ENCODE data around the gene HTR7. TPM values are rescaled to one million over a fixed set of nuclear protein-coding genes. Genes with fewer than 3 reads are reported as not detected.
A peak's percentile ranks its signal among the peaks of the same experiment; 100 is the strongest.

Gene HTR7
- polyA plus RNA-seq, 1 donor (not counting 4 experiments of a cell fraction or from before 2014, with no cell fraction given) = 12.2 TPM

DNA sequence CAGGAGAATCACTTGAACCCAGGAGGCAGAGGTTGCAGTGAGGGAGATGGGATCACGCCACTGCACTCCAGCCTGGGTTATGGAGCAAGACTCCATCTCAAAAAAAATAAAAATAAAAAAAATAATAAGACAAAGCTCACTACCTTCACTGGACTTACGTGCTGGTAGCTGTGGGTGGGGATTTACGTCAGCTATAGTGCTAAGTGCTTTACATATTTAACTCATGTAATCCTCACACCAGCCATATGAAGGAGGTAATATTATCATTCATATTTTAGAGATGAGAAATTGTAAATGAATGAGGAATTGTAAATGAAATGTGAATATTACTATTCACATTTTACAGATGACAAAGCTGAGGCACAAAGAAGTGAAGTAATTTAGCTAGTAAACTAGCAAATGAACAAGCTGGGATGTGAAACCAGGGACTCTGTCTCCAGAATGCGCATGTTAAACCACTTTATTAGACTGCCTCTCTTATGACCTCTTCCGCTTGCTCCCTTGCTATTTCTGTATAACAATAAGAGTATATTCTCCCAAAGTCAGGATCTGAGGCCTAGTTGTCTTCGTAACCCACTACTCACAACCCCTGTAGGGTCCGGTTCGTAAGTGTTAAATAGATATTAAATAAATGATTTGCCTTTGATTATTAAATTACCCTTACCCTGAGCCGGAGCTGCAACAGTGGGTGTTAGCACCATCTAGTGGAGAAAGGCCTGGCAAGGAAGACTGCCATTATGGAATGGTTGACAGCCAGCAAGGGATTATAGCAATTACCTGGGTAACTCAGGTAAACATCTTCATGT, 70.2 kb downstream of the HTR7 start:
- Histone ChIP-seq H3K9me3 (ENCODE audit: control insufficient read depth, low read depth, low read length) (no peaks in the 10 kb centered on the region), H3K36me3 (ENCODE audit: control insufficient read depth in 2 of 2, extremely low read depth in 1 of 2, insufficient read depth in 2 of 2, low read length in 2 of 2) (no peaks in the 10 kb centered on the region), H2AFZ (ENCODE audit: control insufficient read depth, low read length) (no peak overlapping the region), H3K4me2 (ENCODE audit: control insufficient read depth, extremely low read depth, insufficient read depth, low read depth, low read length) (no peak overlapping the region), H3K27ac (ENCODE audit: control insufficient read depth, insufficient read depth, low read length) (no peak overlapping the region), H3K79me2 (ENCODE audit: control insufficient read depth, insufficient read depth, low read length) (peaks cover 3% of the 10 kb centered on the region), H3K27me3 (ENCODE audit: control insufficient read depth, extremely low read depth, insufficient read depth, low read length) (no peaks in the 10 kb centered on the region), H3K9me1 (ENCODE audit: control insufficient read depth, extremely low read depth, insufficient read depth, low read length) (no peaks in the 10 kb centered on the region), H3K4me1 (ENCODE audit: control insufficient read depth, extremely low read depth, insufficient read depth, low read length) (no peaks in the 10 kb centered on the region), H3K9ac (ENCODE audit: control insufficient read depth, extremely low read depth, insufficient read depth, low read length) (no peak overlapping the region), H3K4me3 (ENCODE audit: control insufficient read depth in 2 of 3, extremely low read depth in 1 of 3, insufficient read depth in 2 of 3, low read depth in 1 of 3, low read length in 3 of 3) (no peak overlapping the region), H4K20me1 (ENCODE audit: control insufficient read depth, extremely low read depth, insufficient read depth, low read length) (no peaks in the 10 kb centered on the region)
- dilution Hi-C loops (cut with MboI; ENCODE audit: extremely low pct_ligation_motif_present, low sequenced_read_pairs) = no loop called here
- DNase-seq (ENCODE audit: low read depth, low spot score) = no peak
- FAIRE-seq = peak; percentile 85
- TF ChIP-seq EZH2 (IDR thresholded peaks at IDR 0.05; ENCODE audit: low read length) = no peak
- TF ChIP-seq, protein P1, sequence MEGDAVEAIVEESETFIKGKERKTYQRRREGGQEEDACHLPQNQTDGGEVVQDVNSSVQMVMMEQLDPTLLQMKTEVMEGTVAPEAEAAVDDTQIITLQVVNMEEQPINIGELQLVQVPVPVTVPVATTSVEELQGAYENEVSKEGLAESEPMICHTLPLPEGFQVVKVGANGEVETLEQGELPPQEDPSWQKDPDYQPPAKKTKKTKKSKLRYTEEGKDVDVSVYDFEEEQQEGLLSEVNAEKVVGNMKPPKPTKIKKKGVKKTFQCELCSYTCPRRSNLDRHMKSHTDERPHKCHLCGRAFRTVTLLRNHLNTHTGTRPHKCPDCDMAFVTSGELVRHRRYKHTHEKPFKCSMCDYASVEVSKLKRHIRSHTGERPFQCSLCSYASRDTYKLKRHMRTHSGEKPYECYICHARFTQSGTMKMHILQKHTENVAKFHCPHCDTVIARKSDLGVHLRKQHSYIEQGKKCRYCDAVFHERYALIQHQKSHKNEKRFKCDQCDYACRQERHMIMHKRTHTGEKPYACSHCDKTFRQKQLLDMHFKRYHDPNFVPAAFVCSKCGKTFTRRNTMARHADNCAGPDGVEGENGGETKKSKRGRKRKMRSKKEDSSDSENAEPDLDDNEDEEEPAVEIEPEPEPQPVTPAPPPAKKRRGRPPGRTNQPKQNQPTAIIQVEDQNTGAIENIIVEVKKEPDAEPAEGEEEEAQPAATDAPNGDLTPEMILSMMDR (optimal IDR thresholded peaks at IDR 0.05 in 1 of 3, IDR thresholded peaks at IDR 0.05 in 1 of 3, conservative IDR thresholded peaks at IDR 0.05 in 1 of 3; ENCODE audit: extremely low read depth in 1 of 3, insufficient read depth in 2 of 3, low read length in 3 of 3) = peak; percentile 79 to 83 (median 83)

DNA sequence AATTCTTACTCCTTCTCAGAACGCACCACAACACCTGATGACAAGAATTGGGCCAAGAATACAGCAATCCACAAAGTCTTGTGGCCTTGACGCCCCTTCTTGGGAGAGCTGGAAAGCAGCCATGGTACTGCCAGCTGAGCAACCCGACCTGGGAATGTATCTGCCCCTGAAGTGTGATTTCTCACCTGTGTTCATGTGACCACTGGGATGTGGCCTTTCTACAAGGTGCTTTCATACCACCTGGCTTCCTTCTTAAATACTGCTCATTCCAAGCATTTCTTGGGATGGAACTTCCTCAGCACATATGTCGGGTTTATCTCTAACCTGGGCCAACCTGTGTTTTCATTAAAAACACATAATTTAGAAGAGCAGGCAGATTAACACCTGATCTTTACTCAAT, 72.1 kb downstream of the HTR7 start:
- Histone ChIP-seq H3K4me3 (ENCODE audit: control insufficient read depth in 2 of 3, extremely low read depth in 1 of 3, insufficient read depth in 2 of 3, low read depth in 1 of 3, low read length in 3 of 3) (no peak overlapping the region), H3K27ac (ENCODE audit: control insufficient read depth, insufficient read depth, low read length) (no peak overlapping the region), H3K4me1 (ENCODE audit: control insufficient read depth, extremely low read depth, insufficient read depth, low read length) (no peaks in the 10 kb centered on the region), H2AFZ (ENCODE audit: control insufficient read depth, low read length) (no peak overlapping the region), H3K9me3 (ENCODE audit: control insufficient read depth, low read depth, low read length) (no peaks in the 10 kb centered on the region), H3K4me2 (ENCODE audit: control insufficient read depth, extremely low read depth, insufficient read depth, low read depth, low read length) (no peak overlapping the region), H3K9ac (ENCODE audit: control insufficient read depth, extremely low read depth, insufficient read depth, low read length) (no peak overlapping the region), H3K36me3 (ENCODE audit: control insufficient read depth in 2 of 2, extremely low read depth in 1 of 2, insufficient read depth in 2 of 2, low read length in 2 of 2) (no peaks in the 10 kb centered on the region), H3K9me1 (ENCODE audit: control insufficient read depth, extremely low read depth, insufficient read depth, low read length) (no peaks in the 10 kb centered on the region), H4K20me1 (ENCODE audit: control insufficient read depth, extremely low read depth, insufficient read depth, low read length) (no peaks in the 10 kb centered on the region), H3K27me3 (ENCODE audit: control insufficient read depth, extremely low read depth, insufficient read depth, low read length) (no peaks in the 10 kb centered on the region), H3K79me2 (ENCODE audit: control insufficient read depth, insufficient read depth, low read length) (peaks cover 7% of the 10 kb centered on the region)
- dilution Hi-C loops (cut with MboI; ENCODE audit: extremely low pct_ligation_motif_present, low sequenced_read_pairs) = no loop called here
- TF ChIP-seq EZH2 (IDR thresholded peaks at IDR 0.05; ENCODE audit: low read length) = no peak
- TF ChIP-seq, protein P1 (optimal IDR thresholded peaks at IDR 0.05 in 1 of 3, IDR thresholded peaks at IDR 0.05 in 1 of 3, conservative IDR thresholded peaks at IDR 0.05 in 1 of 3; ENCODE audit: extremely low read depth in 1 of 3, insufficient read depth in 2 of 3, low read length in 3 of 3) = no peak
- DNase-seq (ENCODE audit: low read depth, low spot score) (no peak), FAIRE-seq (no peak)
